Bronchial epithelial cell (primary cell): ENCODE measurements around the gene DCPS. TPM values are rescaled to one million over a fixed set of nuclear protein-coding genes. Genes with fewer than 3 reads are reported as not detected.

Source experiments
- DNase-seq: peaks from one replicate; pipeline ENCODE4 v3.0.0-alpha.2; 2010; ENCODE audit warnings: low read depth
- FAIRE-seq: peaks from 2 replicates; lab custom pipeline; 2011; peaks lifted over from hg19 to GRCh38; lab: Jason Lieb, UNC
- H3K27me3 ChIP-seq: 2 replicates; pipeline ENCODE4 v1.5.1; 2011; ENCODE audit warnings: low read length; ENCODE audit not compliant: control insufficient read depth, insufficient read depth
- H3K36me3 ChIP-seq: 2 replicates; pipeline ENCODE4 v1.5.1; 2011; ENCODE audit warnings: low read length; ENCODE audit not compliant: control insufficient read depth, insufficient read depth
- H3K4me3 ChIP-seq: 2 replicates; pipeline ENCODE4 v1.5.1; 2011; ENCODE audit warnings: mild to moderate bottlenecking, low read depth, low read length, control low read depth
- CTCF ChIP-seq: IDR thresholded peaks from 2 replicates; pipeline ENCODE4 v1.5.1; 2011; ENCODE audit warnings: mild to moderate bottlenecking, moderate library complexity, low read length, control low read depth, inconsistent platforms; ENCODE audit not compliant: insufficient read depth, severe bottlenecking
- total RNA-seq: library from RNA; depleted of rRNA; stranded (reverse); fragments of >200 nt; gene quantifications from 2 replicates; pipeline ENCODE4 v1.2.1, GENCODE V29; 2014

DCPS gene
- total RNA-seq, 1 donor from 2014 or later = 11.6 TPM

- no peak for TF ChIP-seq CTCF
- H3K4me3 ChIP-seq = peak within 1 kb of the TSS; percentile 93
- FAIRE-seq (no peak), DNase-seq (peak; percentile 95)
- H3K27me3 ChIP-seq = no peaks in the 10 kb centered on the region
- H3K36me3 ChIP-seq = peaks cover 31% of the 10 kb centered on the region
Observed at GRCh38 chr11:126268708-126269579, 34.9 kb upstream of the DCPS start, which contains the start of the genes FOXRED1 and SRPRA. FOXRED1 (plus strand) TSS chr11:126269154; CDS start chr11:126269207, 53 bp downstream. SRPRA (minus strand) TSS chr11:126268895; CDS start chr11:126268804, 91 bp downstream.

GRCh38 chr11:126277322-126277721 lies 26.5 kb upstream of the DCPS start:
- peaks cover 14% of the 10 kb centered on the region for H3K36me3 ChIP-seq
- DNase-seq (no peak), FAIRE-seq (no peak)
- H3K4me3 ChIP-seq = no peak overlapping the region
- TF ChIP-seq CTCF = no peak
- H3K27me3 ChIP-seq = no peaks in the 10 kb centered on the region

- Histone ChIP-seq H3K27me3 (no peaks in the 10 kb centered on the region), H3K4me3 (no peak overlapping the region), H3K36me3 (peaks cover 14% of the 10 kb centered on the region)
- TF ChIP-seq CTCF = no peak
- DNase-seq = no peak
- no peak for FAIRE-seq
Observed at GRCh38 chr11:126277780-126278179, 26.1 kb upstream of the DCPS start.

- no peak for TF ChIP-seq CTCF
- peaks cover 11% of the 10 kb centered on the region for H3K36me3 ChIP-seq
- FAIRE-seq (no peak), DNase-seq (no peak)
- H3K27me3 ChIP-seq = no peaks in the 10 kb centered on the region
- H3K4me3 ChIP-seq = no peak overlapping the region
Observed at GRCh38 chr11:126279191-126279590, 24.7 kb upstream of the DCPS start.

- Histone ChIP-seq H3K27me3 (no peaks in the 10 kb centered on the region), H3K4me3 (no peak overlapping the region), H3K36me3 (peaks cover 6% of the 10 kb centered on the region)
- DNase-seq = no peak
- TF ChIP-seq CTCF = no peak
- no peak for FAIRE-seq
Observed at GRCh38 chr11:126280595-126280994, 23.3 kb upstream of the DCPS start.
